Tongue (tissue), 2 donors: Measurements from ENCODE around the gene XPNPEP1. TPM values are rescaled to one million over a fixed set of nuclear protein-coding genes. Genes with fewer than 3 reads are reported as not detected.
"Not testable (repeated sequence)": the region's sequence is repeated elsewhere in the genome, so short reads cannot be mapped to it uniquely, and the experiment has no call there.

ENCODE experiments used
- DNase-seq: peaks from one replicate; pipeline ENCODE4 v3.0.0-alpha.2; 2015
- total RNA-seq: library from RNA; depleted of rRNA; stranded (reverse); fragments of >200 nt; gene quantifications from one replicate; pipeline ENCODE4 v1.2.3, GENCODE V29; 2014

The XPNPEP1 gene
- total RNA-seq, 1 donor from 2014 or later: 68.7 TPM

- DNase-seq: no peak
Measured at GRCh38 chr10:109924087-109924486, 776 bp upstream of the XPNPEP1 start.

GRCh38 chr10:109922358-109922975, 844 bp downstream of the XPNPEP1 start:
- no peak for DNase-seq

GRCh38 chr10:109920016-109920415, 3.3 kb downstream of the XPNPEP1 start:
- no peak for DNase-seq

GRCh38 chr10:109919220-109919619, 4.1 kb downstream of the XPNPEP1 start:
- DNase-seq: no peak

GRCh38 chr10:109918707-109919106, 4.6 kb downstream of the XPNPEP1 start:
- DNase-seq: not testable (repeated sequence)

GRCh38 chr10:109915566-109915965, 7.7 kb downstream of the XPNPEP1 start:
- no peak for DNase-seq

- no peak for DNase-seq
Measured at GRCh38 chr10:109914966-109915365, 8.3 kb downstream of the XPNPEP1 start.

- DNase-seq: no peak
Measured at GRCh38 chr10:109913306-109913892, 9.9 kb downstream of the XPNPEP1 start.

- no peak for DNase-seq
Measured at GRCh38 chr10:109912335-109913281, 10.7 kb downstream of the XPNPEP1 start.

GRCh38 chr10:109911903-109912302, 11.4 kb downstream of the XPNPEP1 start:
- no peak for DNase-seq

GRCh38 chr10:109906316-109906715, 17.0 kb downstream of the XPNPEP1 start:
- DNase-seq: no peak

- DNase-seq: no peak
Measured at GRCh38 chr10:109904397-109904796, 18.9 kb downstream of the XPNPEP1 start.

GRCh38 chr10:109902992-109903947, 20.0 kb downstream of the XPNPEP1 start:
- peak; percentile 39 for DNase-seq

GRCh38 chr10:109899356-109900331, 23.7 kb downstream of the XPNPEP1 start:
- DNase-seq: no peak

- peak; percentile 85 for DNase-seq
Measured at GRCh38 chr10:109898666-109899355, 24.5 kb downstream of the XPNPEP1 start.

- no peak for DNase-seq
Measured at GRCh38 chr10:109898007-109898406, 25.3 kb downstream of the XPNPEP1 start.

GRCh38 chr10:109895848-109896247, 27.5 kb downstream of the XPNPEP1 start:
- DNase-seq: no peak

- peak; percentile 66 for DNase-seq
Measured at GRCh38 chr10:109895095-109895818, 28.1 kb downstream of the XPNPEP1 start.

- DNase-seq: peak; percentile 29
Measured at GRCh38 chr10:109894516-109894915, 28.8 kb downstream of the XPNPEP1 start.
